ENCODE results near the gene PLSCR5.
A peak's percentile ranks its signal among the peaks of the same experiment; 100 is the strongest.

The PLSCR5 gene

GRCh38 chr3:146544002-146544928, 60.9 kb downstream of the PLSCR5 start, which contains the start of gene PLSCR1:
PLSCR1 (minus strand) TSS chr3:146544607; CDS start chr3:146536552, 8,055 bp downstream.
- DNase-seq, result peak; percentile 95

- DNase-seq, result peak; percentile 16
Observed at GRCh38 chr3:146543461-146544001, 61.6 kb downstream of the PLSCR5 start.

- no peak for DNase-seq
Observed at GRCh38 chr3:146542978-146543377, 62.2 kb downstream of the PLSCR5 start.

- DNase-seq, result peak; percentile 21
Observed at GRCh38 chr3:146542179-146542578, 63.0 kb downstream of the PLSCR5 start.

- DNase-seq, result no peak
Observed at GRCh38 chr3:146540978-146541377, 64.2 kb downstream of the PLSCR5 start.

GRCh38 chr3:146540236-146540635, 64.9 kb downstream of the PLSCR5 start:
- no peak for DNase-seq

GRCh38 chr3:146539315-146539714, 65.8 kb downstream of the PLSCR5 start:
- DNase-seq, result no peak

- no peak for DNase-seq
Observed at GRCh38 chr3:146537603-146538002, 67.5 kb downstream of the PLSCR5 start.

- no peak for DNase-seq
Observed at GRCh38 chr3:146536681-146537080, 68.5 kb downstream of the PLSCR5 start.

All from fibroblast of skin of scalp (primary cell).